Activated naive CD8-positive, alpha-beta T cell (primary cell): ENCODE data around the gene ZNF467.

Source experiments
- H3K27ac Mint-ChIP-seq: one replicate; pipeline ENCODE4 v1.8.0; 2021; ENCODE audit warnings: mixed read lengths
- H3K27me3 Mint-ChIP-seq: one replicate; pipeline ENCODE4 v1.8.0; 2021; ENCODE audit warnings: mixed read lengths
- H3K36me3 Mint-ChIP-seq: one replicate; pipeline ENCODE4 v1.8.0; 2021; ENCODE audit warnings: mixed read lengths
- H3K4me1 Mint-ChIP-seq: one replicate; pipeline ENCODE4 v1.8.0; 2021; ENCODE audit warnings: low read depth, mixed read lengths
- H3K4me3 Mint-ChIP-seq: one replicate; pipeline ENCODE4 v1.8.0; 2021; ENCODE audit warnings: mild to moderate bottlenecking, mixed read lengths
- H3K9me3 Mint-ChIP-seq: one replicate; pipeline ENCODE4 v1.8.0; 2021; ENCODE audit warnings: low read depth, mixed read lengths

The ZNF467 gene

GRCh38 chr7:149761307-149761706, 12.1 kb downstream of the ZNF467 start:
- no peaks in the 10 kb centered on the region for H3K27me3 Mint-ChIP-seq
- H3K36me3 Mint-ChIP-seq = peaks cover 3% of the 10 kb centered on the region
- H3K27ac Mint-ChIP-seq = no peak overlapping the region
- no peak overlapping the region for H3K4me3 Mint-ChIP-seq
- H3K4me1 Mint-ChIP-seq = no peaks in the 10 kb centered on the region
- H3K9me3 Mint-ChIP-seq = no peaks in the 10 kb centered on the region

GRCh38 chr7:149760538-149760937, 12.8 kb downstream of the ZNF467 start:
- no peaks in the 10 kb centered on the region for H3K36me3 Mint-ChIP-seq
- H3K4me1 Mint-ChIP-seq = no peaks in the 10 kb centered on the region
- no peak overlapping the region for H3K4me3 Mint-ChIP-seq
- no peaks in the 10 kb centered on the region for H3K9me3 Mint-ChIP-seq
- no peak overlapping the region for H3K27ac Mint-ChIP-seq
- no peaks in the 10 kb centered on the region for H3K27me3 Mint-ChIP-seq

GRCh38 chr7:149759093-149759860, 14.1 kb downstream of the ZNF467 start:
- Mint-ChIP-seq H3K4me1 (no peaks in the 10 kb centered on the region), H3K4me3 (no peak overlapping the region), H3K9me3 (no peaks in the 10 kb centered on the region), H3K36me3 (no peaks in the 10 kb centered on the region), H3K27ac (no peak overlapping the region), H3K27me3 (no peaks in the 10 kb centered on the region)

DNA sequence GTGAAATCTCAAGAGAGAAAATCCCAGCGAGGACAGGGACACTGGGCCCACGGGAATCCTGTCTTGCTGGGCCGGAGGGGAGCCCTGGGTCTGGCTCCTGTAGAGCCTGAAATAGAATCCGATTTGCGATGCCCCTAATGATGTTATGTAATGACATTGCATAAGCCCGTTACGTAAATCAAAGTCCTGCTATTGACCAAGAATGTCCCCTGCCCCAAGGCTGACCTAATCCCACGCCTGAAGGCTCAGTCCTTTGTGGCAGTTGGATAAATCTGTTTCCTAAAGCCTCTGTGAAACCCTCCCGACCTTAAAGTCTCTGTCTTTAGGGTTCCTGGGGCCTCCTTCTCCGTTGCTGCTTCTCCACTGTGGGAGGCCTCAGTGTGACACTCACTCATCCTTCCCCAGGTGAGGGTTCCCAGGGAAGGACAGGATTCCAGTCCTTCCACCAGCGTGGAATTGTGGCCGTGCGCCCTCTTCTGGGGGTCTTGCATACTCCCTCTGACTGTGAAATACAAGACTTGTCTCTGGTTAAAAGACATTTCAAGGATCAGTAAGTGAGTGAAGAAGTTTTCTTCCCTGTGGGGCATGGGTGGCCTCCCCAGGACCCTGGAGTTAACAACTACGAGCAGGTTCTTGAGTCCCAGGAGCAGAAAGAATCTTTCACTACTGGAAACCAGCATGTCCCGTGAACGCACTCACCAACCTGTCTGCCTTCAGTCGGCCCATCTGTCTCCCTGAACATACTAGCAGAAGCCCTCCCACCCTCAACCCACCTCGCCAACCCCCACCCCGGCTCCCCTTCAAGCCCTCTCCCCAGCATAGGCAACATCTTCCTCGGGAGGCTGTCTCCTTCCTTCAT, 19.8 kb downstream of the ZNF467 start:
- Mint-ChIP-seq H3K36me3 (peaks cover 2% of the 10 kb centered on the region), H3K4me3 (no peak overlapping the region), H3K27ac (no peak overlapping the region), H3K27me3 (no peaks in the 10 kb centered on the region), H3K4me1 (no peaks in the 10 kb centered on the region), H3K9me3 (no peaks in the 10 kb centered on the region)

DNA sequence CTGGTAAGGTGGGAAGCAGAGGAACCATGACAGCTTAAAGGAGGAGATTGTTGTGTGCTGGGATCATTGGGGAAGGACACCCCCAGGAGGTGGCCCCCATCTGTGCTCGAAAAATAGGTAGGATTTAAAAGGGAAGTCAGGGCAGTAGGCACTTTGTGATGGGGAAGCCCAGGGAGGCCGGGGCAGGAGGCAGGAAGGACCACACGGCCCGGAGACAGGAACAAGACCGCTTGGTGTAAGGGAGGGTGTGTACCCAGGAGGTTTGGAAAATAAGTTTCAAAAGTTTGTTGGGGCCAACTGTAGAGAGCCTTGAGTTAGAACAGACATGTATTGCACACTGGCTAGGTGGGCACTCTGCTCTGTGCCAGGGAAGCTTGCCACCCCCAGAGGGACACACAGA, 20.7 kb downstream of the ZNF467 start:
- Mint-ChIP-seq H3K27ac (no peak overlapping the region), H3K4me3 (no peak overlapping the region), H3K4me1 (no peaks in the 10 kb centered on the region), H3K9me3 (no peaks in the 10 kb centered on the region), H3K27me3 (no peaks in the 10 kb centered on the region), H3K36me3 (peaks cover 2% of the 10 kb centered on the region)

- Mint-ChIP-seq H3K36me3 (peaks cover 2% of the 10 kb centered on the region), H3K9me3 (no peaks in the 10 kb centered on the region), H3K27me3 (no peaks in the 10 kb centered on the region), H3K27ac (no peak overlapping the region), H3K4me1 (no peaks in the 10 kb centered on the region), H3K4me3 (no peak overlapping the region)
Observed at GRCh38 chr7:149751043-149751775, 22.2 kb downstream of the ZNF467 start.

DNA sequence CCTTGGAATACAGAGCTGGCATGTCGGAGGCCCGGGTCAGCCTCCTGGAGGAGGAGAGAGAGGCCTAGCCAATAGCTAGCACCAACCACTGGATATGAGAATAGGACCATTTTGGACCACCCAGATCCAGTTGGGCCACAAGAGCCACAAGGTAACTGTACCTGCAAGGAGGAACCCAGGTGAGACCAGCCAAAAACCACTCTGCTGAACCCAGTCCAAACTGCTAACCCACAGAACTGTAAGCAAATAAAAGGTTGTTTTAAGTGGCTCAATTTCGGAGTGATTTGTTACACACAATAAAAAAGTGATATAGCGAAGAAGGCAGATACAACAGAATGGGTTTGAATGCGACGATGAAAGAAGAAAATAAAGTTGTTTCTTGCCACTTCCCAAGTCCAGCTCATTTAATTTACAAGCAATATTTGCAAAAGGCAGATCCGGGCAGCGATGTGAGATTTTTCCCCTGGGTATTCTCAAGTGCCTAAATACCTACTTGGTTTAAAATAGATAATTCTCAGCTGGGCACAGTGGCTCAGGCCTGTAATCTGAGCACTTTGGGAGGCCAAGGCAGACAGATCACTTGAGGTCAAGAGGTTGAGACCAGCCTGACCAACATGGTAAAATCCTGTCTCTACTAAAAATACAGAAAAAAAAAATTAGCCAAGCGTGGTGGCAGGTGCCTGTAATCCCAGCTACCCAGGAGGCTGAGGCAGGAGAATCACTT, 23.1 kb downstream of the ZNF467 start:
- no peaks in the 10 kb centered on the region for H3K4me1 Mint-ChIP-seq
- no peak overlapping the region for H3K27ac Mint-ChIP-seq
- no peaks in the 10 kb centered on the region for H3K27me3 Mint-ChIP-seq
- H3K4me3 Mint-ChIP-seq = no peak overlapping the region
- no peaks in the 10 kb centered on the region for H3K9me3 Mint-ChIP-seq
- peaks cover 2% of the 10 kb centered on the region for H3K36me3 Mint-ChIP-seq

- peaks cover 2% of the 10 kb centered on the region for H3K36me3 Mint-ChIP-seq
Observed at GRCh38 chr7:149748076-149748874, 25.1 kb downstream of the ZNF467 start.

GRCh38 chr7:149743476-149744255, 29.7 kb downstream of the ZNF467 start:
- Mint-ChIP-seq H3K36me3 (peaks cover 2% of the 10 kb centered on the region), H3K27ac (no peak overlapping the region), H3K27me3 (peaks cover 16% of the 10 kb centered on the region), H3K9me3 (no peaks in the 10 kb centered on the region), H3K4me3 (no peak overlapping the region), H3K4me1 (peaks cover 13% of the 10 kb centered on the region)

More at GRCh38 chr7:149748076-149748874, 25.1 kb downstream of the ZNF467 start:
- Mint-ChIP-seq H3K4me3 (no peak overlapping the region), H3K4me1 (peaks cover 2% of the 10 kb centered on the region), H3K9me3 (no peaks in the 10 kb centered on the region), H3K27me3 (peaks cover 4% of the 10 kb centered on the region), H3K27ac (no peak overlapping the region)

GRCh38 chr7:149742075-149742701, 31.2 kb downstream of the ZNF467 start:
- Mint-ChIP-seq H3K4me1 (peaks cover 13% of the 10 kb centered on the region), H3K27me3 (peaks cover 24% of the 10 kb centered on the region), H3K27ac (no peak overlapping the region)

DNA sequence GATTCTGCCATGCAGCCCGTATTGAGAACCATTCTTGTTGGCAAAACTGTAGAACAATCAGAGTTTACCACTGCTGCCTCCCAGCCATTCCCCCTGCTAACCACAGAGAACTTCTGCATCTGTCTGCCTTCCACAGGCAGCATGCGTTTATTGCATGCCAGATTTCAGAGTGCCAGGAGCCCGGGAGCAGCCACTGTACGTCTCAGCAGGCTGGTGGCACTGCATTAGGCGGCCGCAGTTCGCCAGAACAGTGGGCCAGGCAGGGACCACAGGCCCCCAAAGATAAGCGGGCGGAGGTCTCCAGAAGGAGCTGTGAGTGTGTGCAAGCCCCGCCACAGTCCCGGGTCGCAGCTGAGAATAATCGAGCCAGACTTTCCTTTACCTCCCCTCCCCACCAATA, 31.8 kb downstream of the ZNF467 start:
- Mint-ChIP-seq H3K27ac (no peak overlapping the region), H3K27me3 (peaks cover 26% of the 10 kb centered on the region), H3K9me3 (no peaks in the 10 kb centered on the region), H3K4me3 (peak overlapping the region; percentile 87), H3K36me3 (peaks cover 2% of the 10 kb centered on the region), H3K4me1 (peaks cover 13% of the 10 kb centered on the region)

More at GRCh38 chr7:149742075-149742701, 31.2 kb downstream of the ZNF467 start:
- Mint-ChIP-seq H3K9me3 (no peaks in the 10 kb centered on the region), H3K4me3 (peak overlapping the region; percentile 87), H3K36me3 (peaks cover 2% of the 10 kb centered on the region)

DNA sequence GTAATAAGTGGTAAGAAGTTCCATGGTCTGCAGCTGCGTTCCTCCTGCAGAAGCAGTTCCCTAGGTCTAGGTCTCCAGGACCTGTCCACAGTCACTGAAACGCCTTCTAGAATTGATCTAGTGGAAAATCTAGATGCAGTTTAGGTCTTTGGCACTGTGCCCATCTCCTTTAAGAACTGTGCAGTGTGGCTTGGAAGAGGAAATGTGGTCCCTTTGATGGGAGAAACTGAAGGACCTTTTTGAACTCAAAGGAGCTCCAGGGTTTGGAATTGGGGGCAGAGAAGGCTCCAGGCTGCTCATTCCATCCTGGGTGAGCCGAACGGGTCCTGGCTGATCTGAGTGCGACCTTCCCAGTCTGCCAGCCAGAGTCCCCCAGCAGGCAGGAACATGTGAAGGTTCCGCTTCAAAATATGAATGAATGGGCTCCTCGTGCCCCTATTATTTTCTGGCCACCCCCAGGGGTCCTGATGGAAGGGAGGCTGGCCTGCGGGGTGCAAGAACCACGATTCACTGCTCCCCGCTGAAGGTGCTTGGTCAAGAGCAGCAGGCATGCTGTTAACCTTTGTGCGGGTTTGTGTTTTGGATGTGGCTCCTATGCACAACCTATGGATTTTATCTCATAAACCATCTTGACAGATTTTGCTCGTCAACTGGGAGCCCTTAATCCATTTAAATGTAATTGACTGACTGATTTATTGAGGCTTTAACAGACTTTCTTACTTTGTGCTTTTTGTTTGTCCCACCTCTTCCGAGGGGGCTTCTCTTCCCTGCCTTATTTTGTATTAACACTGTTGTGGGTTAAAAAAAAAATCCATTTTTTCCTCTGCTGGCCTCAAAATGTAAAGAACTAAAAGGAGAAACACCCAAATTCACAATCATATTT, 36.7 kb downstream of the ZNF467 start:
- no peaks in the 10 kb centered on the region for H3K36me3 Mint-ChIP-seq
- peaks cover 12% of the 10 kb centered on the region for H3K4me1 Mint-ChIP-seq
- no peak overlapping the region for H3K4me3 Mint-ChIP-seq
- H3K27ac Mint-ChIP-seq = no peak overlapping the region
- H3K9me3 Mint-ChIP-seq = no peaks in the 10 kb centered on the region
- peaks cover 15% of the 10 kb centered on the region for H3K27me3 Mint-ChIP-seq
